ENCODE results near the gene TTC38. TPM values are rescaled to one million over a fixed set of nuclear protein-coding genes. Genes with fewer than 3 reads are reported as not detected.

The TTC38 gene
- total and polyA plus RNA-seq, 4 experiments from 2014 or later, result 3.9 to 8.2 (median 5.3) TPM

DNA sequence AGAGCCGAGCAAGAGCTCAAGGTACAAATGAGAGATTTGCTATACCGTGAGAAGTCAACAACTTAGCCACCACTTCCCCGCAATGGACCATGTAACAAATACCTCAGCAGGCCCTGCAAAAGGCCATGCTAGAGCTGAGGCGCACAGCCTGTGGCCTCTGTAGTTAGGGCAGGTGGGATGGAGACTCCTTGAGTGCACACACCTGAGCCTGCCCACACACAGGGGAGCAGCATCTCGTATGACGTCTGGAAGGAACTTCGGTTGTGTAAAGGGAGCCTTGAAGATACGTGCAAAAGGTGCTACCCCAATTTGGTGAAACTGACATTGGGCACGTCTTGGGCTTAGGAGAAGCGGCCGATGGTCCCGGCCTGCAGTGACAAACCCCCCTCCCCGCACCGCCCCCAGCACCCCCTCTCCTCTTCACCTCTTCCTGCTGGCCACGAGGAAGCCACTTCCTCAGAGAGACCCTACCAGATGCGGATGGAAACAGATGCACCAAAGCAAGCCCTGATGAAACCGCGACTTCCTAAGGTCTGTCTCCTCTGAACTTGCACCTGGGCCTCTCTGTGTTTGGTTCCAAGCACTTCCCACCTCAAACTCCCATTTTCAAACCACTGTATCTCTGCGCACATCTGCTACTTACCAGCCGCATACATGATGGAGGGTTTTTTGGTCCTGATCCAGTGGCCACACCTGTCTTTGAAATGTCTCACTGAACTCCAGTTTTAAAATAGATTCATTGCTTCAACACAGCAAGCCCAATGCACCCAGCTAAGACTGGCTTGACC lies 28.4 kb upstream of the TTC38 start:
- H3K27ac Mint-ChIP-seq, result peak overlapping the region; percentile 25 to 85 (median 81)
- H3K4me1 Mint-ChIP-seq, result peaks cover 7 to 23% (median 12%) of the 10 kb centered on the region in 4 donors
- ChIA-PET CTCF (ENCODE audit: partially characterized antibody) (no interaction called here), POLR2A (ENCODE audit: partially characterized antibody) (interaction anchor here (0.7 to 1.7 kb wide), 2 partner anchors 11 to 28 kb away, joined by 3 to 6 read pairs; partner anchors contain the start of genes CDPF1 and TTC38)
- peaks cover 0 to 2% (median 0%) of the 10 kb centered on the region in 8 donors for H3K9me3 Mint-ChIP-seq
- Histone ChIP-seq H3K36me3 (ENCODE audit: insufficient read depth, low read length) (no peaks in the 10 kb centered on the region), H3K9me3 (ENCODE audit: control insufficient read depth in 1 of 2, low read length in 2 of 2) (no peaks in the 10 kb centered on the region), H3K4me3 (ENCODE audit: low read length in 2 of 2) (no peak overlapping the region), H3K4me1 (ENCODE audit: insufficient read depth, low read length) (peaks cover 19% of the 10 kb centered on the region), H3K27me3 (ENCODE audit: insufficient read depth, low read length) (no peaks in the 10 kb centered on the region), H3K27ac (ENCODE audit: low read depth, low read length) (no peak overlapping the region)
- H3K36me3 Mint-ChIP-seq, result peaks cover 14 to 19% of the 10 kb centered on the region in 2 donors
- DNase-seq, result peak in 3 of 5 donors; percentile 8 to 20 (median 9)
- peak overlapping the region; percentile 5 to 74 (median 64) for H3K4me3 Mint-ChIP-seq
- H3K27me3 Mint-ChIP-seq, result no peaks in the 10 kb centered on the region
- intact Hi-C loops (cut with micrococcal nuclease), result no loop called here

DNA sequence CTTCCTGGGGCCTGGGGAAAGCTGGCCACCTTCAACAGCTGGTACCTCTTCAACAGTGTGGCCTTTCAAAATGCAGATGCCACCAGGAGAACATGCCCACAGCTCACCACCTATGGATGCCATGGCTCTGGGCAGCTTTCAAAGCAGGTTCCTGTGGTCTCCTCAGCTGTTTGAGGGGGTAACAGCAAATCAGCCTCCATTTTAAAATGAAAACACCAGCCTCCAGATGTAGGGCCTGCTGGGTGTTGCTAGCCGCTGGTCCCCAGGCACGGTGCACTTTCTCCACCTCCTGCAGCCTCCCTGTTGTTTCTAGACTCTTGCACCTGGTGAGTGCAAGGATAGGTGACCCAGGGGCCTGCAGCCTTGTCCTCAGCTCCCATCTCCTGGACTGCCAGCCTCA lies 27.7 kb upstream of the TTC38 start:
- intact Hi-C loops (cut with micrococcal nuclease), result no loop called here
- CTCF ChIA-PET (ENCODE audit: partially characterized antibody), result no interaction called here
- H3K4me3 Mint-ChIP-seq, result peak overlapping the region in 1 of 8 donors; percentile 9

DNA sequence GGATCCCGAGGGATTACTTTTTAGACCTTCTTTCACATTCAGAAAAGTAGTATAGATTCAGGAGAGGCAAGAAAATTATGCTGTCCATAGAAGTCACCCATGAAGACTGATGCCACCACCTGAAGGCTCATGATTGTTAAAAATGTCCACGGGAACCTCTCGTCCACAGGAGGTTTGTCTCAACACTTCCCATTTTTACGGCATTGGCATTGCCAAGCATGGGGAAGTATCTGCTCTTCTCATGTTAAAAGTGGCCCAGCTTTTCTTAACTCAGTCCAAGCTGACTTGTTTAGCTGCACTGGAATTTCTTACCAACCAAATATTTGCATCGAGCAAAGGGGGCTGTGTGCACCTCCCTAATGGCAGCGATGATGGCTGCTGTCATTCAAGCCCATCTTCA lies 27.3 kb upstream of the TTC38 start:
- Histone ChIP-seq H3K9me3 (ENCODE audit: control insufficient read depth in 1 of 2, low read length in 2 of 2) (no peaks in the 10 kb centered on the region), H3K27ac (ENCODE audit: low read depth, low read length) (no peak overlapping the region), H3K36me3 (ENCODE audit: insufficient read depth, low read length) (no peaks in the 10 kb centered on the region), H3K4me1 (ENCODE audit: insufficient read depth, low read length) (peaks cover 19% of the 10 kb centered on the region), H3K27me3 (ENCODE audit: insufficient read depth, low read length) (no peaks in the 10 kb centered on the region), H3K4me3 (ENCODE audit: low read length in 2 of 2) (no peak overlapping the region)
- Mint-ChIP-seq H3K27ac (peak overlapping the region in 2 of 7 donors; percentile 48 to 57), H3K4me3 (no peak overlapping the region), H3K27me3 (no peaks in the 10 kb centered on the region), H3K9me3 (peaks cover 0 to 2% (median 0%) of the 10 kb centered on the region in 8 donors), H3K4me1 (peaks cover 7 to 23% (median 12%) of the 10 kb centered on the region in 4 donors), H3K36me3 (peaks cover 14 to 16% of the 10 kb centered on the region in 2 donors)
- no peak for DNase-seq
- ChIA-PET POLR2A (ENCODE audit: partially characterized antibody) (interaction anchor here (1.7 kb wide), 1 partner anchor 10 kb away, joined by 6 read pairs; the partner anchor contains the start of gene CDPF1), CTCF (ENCODE audit: partially characterized antibody) (no interaction called here)
- intact Hi-C loops (cut with micrococcal nuclease), result no loop called here

More for the DNA sequence above, 27.7 kb upstream of the TTC38 start:
- Mint-ChIP-seq H3K4me1 (peaks cover 7 to 23% (median 12%) of the 10 kb centered on the region in 4 donors), H3K36me3 (peaks cover 14 to 18% of the 10 kb centered on the region in 2 donors), H3K27ac (peak overlapping the region in 5 of 7 donors; percentile 25 to 85 (median 52)), H3K27me3 (no peaks in the 10 kb centered on the region), H3K9me3 (peaks cover 0 to 2% (median 0%) of the 10 kb centered on the region in 8 donors)
- H3K27ac ChIP-seq (ENCODE audit: low read depth, low read length), result no peak overlapping the region
- H3K36me3 ChIP-seq (ENCODE audit: insufficient read depth, low read length), result no peaks in the 10 kb centered on the region
- no peaks in the 10 kb centered on the region for H3K27me3 ChIP-seq (ENCODE audit: insufficient read depth, low read length)
- DNase-seq, result no peak
- H3K9me3 ChIP-seq (ENCODE audit: control insufficient read depth in 1 of 2, low read length in 2 of 2), result no peaks in the 10 kb centered on the region
- POLR2A ChIA-PET (ENCODE audit: partially characterized antibody), result interaction anchor here (1.7 kb wide), 1 partner anchor 10 kb away, joined by 6 read pairs; the partner anchor contains the start of gene CDPF1
- H3K4me3 ChIP-seq (ENCODE audit: low read length in 2 of 2), result no peak overlapping the region
- peaks cover 19% of the 10 kb centered on the region for H3K4me1 ChIP-seq (ENCODE audit: insufficient read depth, low read length)

DNA sequence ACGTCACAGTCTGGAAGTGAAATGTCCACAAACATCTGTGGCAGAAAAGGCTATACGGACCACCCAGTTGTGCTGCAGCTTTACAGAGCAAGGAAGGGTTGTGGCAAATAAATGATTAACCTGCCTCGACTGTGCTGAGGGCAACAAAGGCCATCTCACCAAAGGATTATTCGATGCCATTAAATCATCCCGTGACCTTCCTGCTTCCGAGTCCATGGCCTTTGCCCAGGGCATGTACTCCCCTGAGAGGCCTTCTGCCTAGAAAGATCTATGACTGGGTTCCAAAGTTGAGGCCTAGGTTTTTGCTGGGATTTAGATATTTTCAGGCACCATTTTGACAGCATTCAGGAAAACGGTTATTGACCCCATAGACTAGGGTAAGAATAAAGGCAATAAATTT lies 26.9 kb upstream of the TTC38 start:
- Mint-ChIP-seq H3K36me3 (peaks cover 14 to 19% of the 10 kb centered on the region in 2 donors), H3K4me1 (peaks cover 7 to 27% (median 12%) of the 10 kb centered on the region in 4 donors), H3K27ac (peak overlapping the region in 2 of 7 donors; percentile 12 to 50), H3K9me3 (peaks cover 0 to 2% (median 0%) of the 10 kb centered on the region in 8 donors), H3K27me3 (no peaks in the 10 kb centered on the region), H3K4me3 (no peak overlapping the region)
- Histone ChIP-seq H3K4me3 (ENCODE audit: low read length in 2 of 2) (no peak overlapping the region), H3K36me3 (ENCODE audit: insufficient read depth, low read length) (no peaks in the 10 kb centered on the region), H3K27me3 (ENCODE audit: insufficient read depth, low read length) (no peaks in the 10 kb centered on the region), H3K27ac (ENCODE audit: low read depth, low read length) (no peak overlapping the region), H3K9me3 (ENCODE audit: control insufficient read depth in 1 of 2, low read length in 2 of 2) (no peaks in the 10 kb centered on the region), H3K4me1 (ENCODE audit: insufficient read depth, low read length) (peaks cover 19% of the 10 kb centered on the region)
- ChIA-PET POLR2A (ENCODE audit: partially characterized antibody) (interaction anchor here (1.7 kb wide), 1 partner anchor 9 kb away, joined by 6 read pairs; the partner anchor contains the start of gene CDPF1), CTCF (ENCODE audit: partially characterized antibody) (no interaction called here)
- intact Hi-C loops (cut with micrococcal nuclease), result no loop called here
- DNase-seq, result no peak

DNA sequence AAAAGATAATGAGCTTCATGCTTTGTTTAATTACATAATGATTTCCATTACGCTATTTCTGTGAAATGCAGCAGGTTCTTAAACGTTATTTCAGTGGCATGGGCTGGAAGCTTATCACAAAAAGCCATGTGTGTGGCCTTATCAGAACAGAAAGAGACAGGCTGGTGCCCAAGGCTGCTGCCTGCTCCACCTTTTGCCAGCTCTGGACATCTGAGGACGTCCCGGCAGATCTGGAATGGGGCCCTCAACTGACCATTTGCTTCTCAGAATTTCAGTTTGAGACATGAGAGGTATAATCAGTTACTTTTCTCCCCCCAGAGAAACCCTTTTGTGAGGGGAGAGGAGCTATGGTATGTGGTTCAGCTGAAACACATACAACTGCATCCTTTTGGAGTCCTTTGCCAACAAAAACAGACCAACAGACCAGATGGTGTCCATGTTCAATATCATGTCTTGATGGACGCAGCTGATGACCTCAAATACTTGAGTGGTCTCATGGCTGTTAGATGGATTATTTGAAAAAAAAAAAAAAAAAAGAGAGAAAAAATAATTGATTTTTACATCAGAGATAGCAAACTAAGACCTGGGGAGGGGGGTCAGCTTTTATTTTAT lies 26.3 kb upstream of the TTC38 start:
- Histone ChIP-seq H3K27ac (ENCODE audit: low read depth, low read length) (no peak overlapping the region), H3K9me3 (ENCODE audit: control insufficient read depth in 1 of 2, low read length in 2 of 2) (no peaks in the 10 kb centered on the region), H3K4me3 (ENCODE audit: low read length in 2 of 2) (no peak overlapping the region), H3K27me3 (ENCODE audit: insufficient read depth, low read length) (no peaks in the 10 kb centered on the region), H3K4me1 (ENCODE audit: insufficient read depth, low read length) (peaks cover 19% of the 10 kb centered on the region), H3K36me3 (ENCODE audit: insufficient read depth, low read length) (no peaks in the 10 kb centered on the region)
- Mint-ChIP-seq H3K4me1 (peaks cover 7 to 33% (median 12%) of the 10 kb centered on the region in 4 donors), H3K27ac (peak overlapping the region in 1 of 7 donors; percentile 50), H3K4me3 (no peak overlapping the region), H3K9me3 (peaks cover 0 to 2% (median 0%) of the 10 kb centered on the region in 8 donors), H3K36me3 (peaks cover 12 to 23% of the 10 kb centered on the region in 2 donors), H3K27me3 (no peaks in the 10 kb centered on the region)
- DNase-seq, result no peak
- CTCF ChIA-PET (ENCODE audit: partially characterized antibody), result no interaction called here
- intact Hi-C loops (cut with micrococcal nuclease), result no loop called here
- POLR2A ChIA-PET (ENCODE audit: partially characterized antibody), result no interaction called here

DNA sequence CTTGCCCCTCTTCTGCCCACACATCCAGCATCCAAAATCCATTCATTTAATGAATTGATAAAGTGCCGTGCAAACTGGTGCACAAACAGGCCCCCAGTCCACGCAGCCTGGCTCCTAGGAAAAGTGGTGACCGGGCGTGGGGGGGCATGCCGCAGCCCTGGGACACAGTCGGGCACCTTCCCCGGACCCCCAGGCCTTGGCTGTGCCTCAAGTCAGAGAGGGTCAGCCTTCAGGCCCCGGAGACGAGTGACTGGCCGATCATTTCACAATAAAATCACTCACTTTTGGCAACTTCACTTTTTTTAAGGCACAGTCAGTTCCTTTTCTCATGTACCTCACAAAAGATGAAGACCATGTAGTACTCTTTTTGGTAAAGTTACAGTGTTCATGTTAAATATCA lies 25.7 kb upstream of the TTC38 start:
- peaks cover 7 to 37% (median 12%) of the 10 kb centered on the region in 4 donors for H3K4me1 Mint-ChIP-seq
- ChIA-PET CTCF (ENCODE audit: partially characterized antibody) (no interaction called here), POLR2A (ENCODE audit: partially characterized antibody) (no interaction called here)
- Histone ChIP-seq H3K9me3 (ENCODE audit: control insufficient read depth in 1 of 2, low read length in 2 of 2) (no peaks in the 10 kb centered on the region), H3K4me1 (ENCODE audit: insufficient read depth, low read length) (peaks cover 19% of the 10 kb centered on the region), H3K4me3 (ENCODE audit: low read length in 2 of 2) (no peak overlapping the region), H3K27ac (ENCODE audit: low read depth, low read length) (no peak overlapping the region), H3K36me3 (ENCODE audit: insufficient read depth, low read length) (no peaks in the 10 kb centered on the region), H3K27me3 (ENCODE audit: insufficient read depth, low read length) (no peaks in the 10 kb centered on the region)
- H3K27ac Mint-ChIP-seq, result no peak overlapping the region
- intact Hi-C loops (cut with micrococcal nuclease), result no loop called here
- DNase-seq, result no peak
- peaks cover 11 to 22% of the 10 kb centered on the region in 2 donors for H3K36me3 Mint-ChIP-seq
- H3K4me3 Mint-ChIP-seq, result no peak overlapping the region
- H3K27me3 Mint-ChIP-seq, result no peaks in the 10 kb centered on the region
- peaks cover 0 to 2% (median 0%) of the 10 kb centered on the region in 8 donors for H3K9me3 Mint-ChIP-seq

DNA sequence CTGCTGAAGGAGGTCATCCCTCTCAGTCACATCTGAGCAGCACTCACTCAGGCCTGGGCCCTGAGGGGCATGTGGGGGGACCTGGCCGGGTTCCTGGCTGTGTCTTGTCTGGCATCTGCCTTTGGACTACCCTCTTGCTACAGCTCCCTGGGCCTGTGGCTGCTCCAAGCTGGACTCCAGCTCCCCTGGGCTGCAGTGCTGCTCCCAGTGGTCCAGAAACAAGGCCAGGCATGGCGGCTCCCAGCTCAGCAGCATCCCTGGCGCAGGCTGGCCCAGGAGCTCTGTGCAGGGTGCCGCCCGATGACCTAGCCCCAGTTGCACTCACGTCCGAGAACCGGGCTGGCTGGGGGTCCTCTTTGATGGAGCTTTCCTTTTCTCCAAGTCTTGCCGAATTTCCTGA lies 23.0 kb upstream of the TTC38 start:
- no peak overlapping the region for H3K27ac Mint-ChIP-seq
- CTCF ChIA-PET (ENCODE audit: partially characterized antibody), result no interaction called here
- no peak overlapping the region for H3K4me3 ChIP-seq (ENCODE audit: low read length in 2 of 2)

More for the DNA sequence above, 23.0 kb upstream of the TTC38 start:
- Mint-ChIP-seq H3K9me3 (no peaks in the 10 kb centered on the region), H3K36me3 (peaks cover 8 to 14% of the 10 kb centered on the region in 2 donors), H3K4me3 (no peak overlapping the region), H3K4me1 (peaks cover 7 to 44% (median 16%) of the 10 kb centered on the region in 4 donors), H3K27me3 (no peaks in the 10 kb centered on the region)
- intact Hi-C loops (cut with micrococcal nuclease), result no loop called here
- H3K27ac ChIP-seq (ENCODE audit: low read depth, low read length), result no peak overlapping the region
- POLR2A ChIA-PET (ENCODE audit: partially characterized antibody), result no interaction called here
- H3K4me1 ChIP-seq (ENCODE audit: insufficient read depth, low read length), result peaks cover 23% of the 10 kb centered on the region
- no peak for DNase-seq
- no peaks in the 10 kb centered on the region for H3K9me3 ChIP-seq (ENCODE audit: control insufficient read depth in 1 of 2, low read length in 2 of 2)
- H3K27me3 ChIP-seq (ENCODE audit: insufficient read depth, low read length), result no peaks in the 10 kb centered on the region
- no peaks in the 10 kb centered on the region for H3K36me3 ChIP-seq (ENCODE audit: insufficient read depth, low read length)

Data from CD4-positive, alpha-beta memory T cell (primary cell).